ENCODE results near the gene ERF. TPM values are rescaled to one million over a fixed set of nuclear protein-coding genes. Genes with fewer than 3 reads are reported as not detected.

Gene ERF
- total RNA-seq, 1 donor from 2014 or later = 111 TPM

DNA sequence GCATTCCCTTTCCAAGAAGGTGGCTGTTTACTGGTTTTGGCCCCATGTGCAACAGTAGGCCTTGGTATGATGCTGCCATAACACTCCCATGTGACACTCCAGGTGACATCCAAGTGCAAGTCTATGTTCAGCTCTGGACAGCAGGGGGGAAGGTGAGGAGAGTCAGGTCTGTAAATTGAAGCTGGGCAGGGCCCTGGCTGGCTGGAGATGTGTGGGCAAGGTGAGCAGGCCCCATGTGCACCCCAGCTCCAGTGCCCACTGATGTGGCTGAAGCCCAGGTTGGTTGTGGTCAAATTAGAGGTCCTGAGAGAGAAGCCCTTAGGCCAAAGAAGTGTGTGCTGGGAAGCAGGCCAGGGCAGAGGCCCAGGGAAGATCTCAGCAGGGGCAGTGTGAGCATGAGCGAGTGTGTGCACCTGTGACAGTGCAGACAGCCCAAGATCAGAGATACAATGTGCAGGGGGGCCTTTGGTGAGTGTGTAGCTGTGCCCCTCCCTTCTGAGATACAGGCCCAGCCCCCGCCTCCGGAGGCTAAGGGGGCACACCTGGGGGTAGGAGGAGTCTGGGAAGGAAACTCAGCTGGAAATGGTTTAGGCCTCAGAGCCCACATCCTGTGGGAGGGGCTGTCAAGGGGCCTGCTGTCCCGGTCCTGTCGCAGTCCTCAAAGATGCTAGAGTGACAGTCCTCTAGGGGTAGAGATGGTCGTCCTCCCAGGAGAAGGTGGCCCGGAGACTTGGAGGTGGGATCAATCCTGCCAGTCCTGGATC, 56.1 kb downstream of the ERF start:
- no peaks in the 10 kb centered on the region for H3K27me3 Mint-ChIP-seq
- no peaks in the 10 kb centered on the region for H3K9me3 Mint-ChIP-seq (ENCODE audit: low read depth)
- H3K27ac Mint-ChIP-seq = no peak overlapping the region
- peaks cover 27% of the 10 kb centered on the region for H3K36me3 Mint-ChIP-seq (ENCODE audit: insufficient read depth)
- H3K4me1 Mint-ChIP-seq (ENCODE audit: low read depth) = no peaks in the 10 kb centered on the region
- no peak for DNase-seq (ENCODE audit: low spot score, unreplicated experiment)
- TF ChIP-seq, protein P1, sequence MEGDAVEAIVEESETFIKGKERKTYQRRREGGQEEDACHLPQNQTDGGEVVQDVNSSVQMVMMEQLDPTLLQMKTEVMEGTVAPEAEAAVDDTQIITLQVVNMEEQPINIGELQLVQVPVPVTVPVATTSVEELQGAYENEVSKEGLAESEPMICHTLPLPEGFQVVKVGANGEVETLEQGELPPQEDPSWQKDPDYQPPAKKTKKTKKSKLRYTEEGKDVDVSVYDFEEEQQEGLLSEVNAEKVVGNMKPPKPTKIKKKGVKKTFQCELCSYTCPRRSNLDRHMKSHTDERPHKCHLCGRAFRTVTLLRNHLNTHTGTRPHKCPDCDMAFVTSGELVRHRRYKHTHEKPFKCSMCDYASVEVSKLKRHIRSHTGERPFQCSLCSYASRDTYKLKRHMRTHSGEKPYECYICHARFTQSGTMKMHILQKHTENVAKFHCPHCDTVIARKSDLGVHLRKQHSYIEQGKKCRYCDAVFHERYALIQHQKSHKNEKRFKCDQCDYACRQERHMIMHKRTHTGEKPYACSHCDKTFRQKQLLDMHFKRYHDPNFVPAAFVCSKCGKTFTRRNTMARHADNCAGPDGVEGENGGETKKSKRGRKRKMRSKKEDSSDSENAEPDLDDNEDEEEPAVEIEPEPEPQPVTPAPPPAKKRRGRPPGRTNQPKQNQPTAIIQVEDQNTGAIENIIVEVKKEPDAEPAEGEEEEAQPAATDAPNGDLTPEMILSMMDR (IDR thresholded peaks at IDR 0.05; ENCODE audit: unreplicated experiment) = no peak
- no peak overlapping the region for H3K4me3 Mint-ChIP-seq (ENCODE audit: low read depth)

Other genes with a start within 250 kb of the ERF start
- 10.7 and 11.6 TPM in 2 replicates for gene GRIK5, start 184.9 kb downstream of the ERF start, total RNA-seq
- 19.3 and 22.5 TPM in 2 replicates for gene ZNF574, start 179.0 kb downstream of the ERF start, total RNA-seq
- gene POU2F2, start 122.7 kb downstream of the ERF start, total RNA-seq = 0.89 and 1.6 TPM in 2 replicates
- 35.7 and 38.3 TPM in 2 replicates for gene DEDD2, start 37.5 kb downstream of the ERF start, total RNA-seq
- 17.6 and 21.1 TPM in 2 replicates for gene ZNF526, start 34.8 kb downstream of the ERF start, total RNA-seq
- gene GSK3A, start 12.5 kb downstream of the ERF start, total RNA-seq = 53.0 and 54.7 TPM in 2 replicates
- gene CIC, start 14.1 kb upstream of the ERF start, total RNA-seq = 86.0 and 87.2 TPM in 2 replicates
- gene PRR19, start 47.0 kb upstream of the ERF start, total RNA-seq = 3.2 and 3.4 TPM in 2 replicates
- 144 and 157 TPM in 2 replicates for gene PAFAH1B3, start 47.5 kb upstream of the ERF start, total RNA-seq
- gene TMEM145, start 58.2 kb upstream of the ERF start, total RNA-seq = 1.9 and 2.0 TPM in 2 replicates
- 51.9 and 61.7 TPM in 2 replicates for gene MEGF8, start 70.5 kb upstream of the ERF start, total RNA-seq
- 2.8 and 2.9 TPM in 2 replicates for gene CNFN, start 135.2 kb upstream of the ERF start, total RNA-seq
- 12.8 and 13.4 TPM in 2 replicates for gene LIPE, start 172.3 kb upstream of the ERF start, total RNA-seq
- gene CXCL17, start 187.8 kb upstream of the ERF start, total RNA-seq = 0.48 and 0.64 TPM in 2 replicates